ENCODE data around the gene REL.

The REL gene

GRCh38 chr2:60974652-60975051 is 93.3 kb downstream of the REL start:
- ATAC-seq: no peak
- TF ChIP-seq CSDC2 (CRISPR knock-in tag; IDR thresholded peaks at IDR 0.05) (no peak), CSRNP3 (CRISPR knock-in tag; IDR thresholded peaks at IDR 0.05) (no peak), BACH2 (CRISPR knock-in tag; IDR thresholded peaks at IDR 0.05; ENCODE audit: borderline replicate concordance) (no peak), ISL1 (CRISPR knock-in tag; IDR thresholded peaks at IDR 0.05) (no peak), ZFP3 (CRISPR knock-in tag; IDR thresholded peaks at IDR 0.05) (no peak), TOX (CRISPR knock-in tag; IDR thresholded peaks at IDR 0.05; ENCODE audit: borderline replicate concordance) (no peak), POU6F1 (CRISPR knock-in tag; IDR thresholded peaks at IDR 0.05; ENCODE audit: borderline replicate concordance, low read depth) (no peak)

All from SK-N-SH treated with all-trans-retinoic acid at 6 μM for 48 hours (cell line).